HepG2 (cell line): ENCODE data around the gene NKX2-2. TPM values are rescaled to one million over a fixed set of nuclear protein-coding genes. Genes with fewer than 3 reads are reported as not detected.

Experiments
- ATAC-seq: fragments of 200-7000 bp; cut with Tn5 transposase; 3 replicates; pipeline ENCODE4 v1.9.1; 2020; ENCODE audit warnings: mild to moderate bottlenecking, moderate library complexity
- BruUV-seq: library from RNA; stranded (reverse); fragments of 400-500 nt; replicated peaks from 2 replicates; lab custom pipeline; 2021; lab: Mats Ljungman, UMichigan
- CTCF ChIA-PET: fragments of 300-600 bp; formaldehyde crosslinking; extraction: SDS; loops from one replicate; lab custom pipeline; 2021; ENCODE audit warnings: low total read pairs, inconsistent platforms, low intra/inter-chr PET ratio; lab: Yijun Ruan, JAX
- POLR2A ChIA-PET: fragments of 350-600 bp; sonication (Branson Sonifier 250); formaldehyde crosslinking; loops from one replicate; lab custom pipeline; 2020; ENCODE audit warnings: antibody characterized with exemption, inconsistent platforms; lab: Yijun Ruan, JAX
- DNase-seq: peaks from one replicate; pipeline ENCODE4 v3.0.0-alpha.2; 2015; ENCODE audit warnings: low spot score
- FAIRE-seq: peaks from 3 replicates; lab custom pipeline; 2011; peaks lifted over from hg19 to GRCh38; lab: Jason Lieb, UNC
- H2AFZ ChIP-seq: one replicate; pipeline ENCODE4 v1.6.1; 2011; ENCODE audit warnings: low read length, inconsistent platforms
- H3K27ac ChIP-seq: fragments of 300-600 bp; 3 replicates; pipeline ENCODE4 v1.8.0; 2011; ENCODE audit warnings: mixed run types, mild to moderate bottlenecking, mixed read lengths, low read length, inconsistent platforms; ENCODE audit not compliant: insufficient read depth; ENCODE audit errors: extremely low read length
- H3K27me3 ChIP-seq, 2 experiments: fragments of 200-600 bp in 1 of 2; 2 replicates in 1 of 2; 3 replicates in 1 of 2; pipeline versions ENCODE4 v1.6.0 to v1.8.0; 2011; ENCODE audit warnings: low read length in 2 of 2, mild to moderate bottlenecking in 2 of 2, moderate library complexity in 2 of 2, inconsistent platforms in 1 of 2; ENCODE audit not compliant: insufficient read depth in 2 of 2, control insufficient read depth in 1 of 2
- H3K36me3 ChIP-seq, 2 experiments: fragments of 200-600 bp in 1 of 2; replicated peaks in 1 of 2; 2 replicates in 1 of 2; 3 replicates in 1 of 2; pipeline versions ENCODE4 v1.5.1 to v1.8.0; 2011; ENCODE audit warnings: low read length in 2 of 2, inconsistent platforms in 1 of 2; ENCODE audit not compliant: insufficient read depth in 2 of 2, control insufficient read depth in 1 of 2
- H3K4me1 ChIP-seq: 2 replicates; pipeline ENCODE4 v1.5.1; 2012; ENCODE audit warnings: low read length, inconsistent platforms; ENCODE audit not compliant: insufficient read depth
- H3K4me2 ChIP-seq: 2 replicates; pipeline ENCODE4 v1.6.0; 2011; ENCODE audit warnings: low read depth, low read length, inconsistent platforms
- H3K4me3 ChIP-seq, 3 experiments: fragments of 200-600 bp in 1 of 3; sonication (generic), shearing (Covaris generic) in 1 of 3; replicated peaks in 1 of 3; 2 replicates each; pipeline ENCODE4 v1.5.1; 2011 to 2016; ENCODE audit warnings: low read length in 3 of 3, inconsistent platforms in 2 of 3, low read depth in 2 of 3, mild to moderate bottlenecking in 2 of 3, control low read depth in 1 of 3, mixed read lengths in 1 of 3; ENCODE audit not compliant: insufficient read depth in 1 of 3
- H3K79me2 ChIP-seq: one replicate; pipeline ENCODE4 v1.6.1; 2011; ENCODE audit warnings: low read length, inconsistent platforms; ENCODE audit not compliant: insufficient read depth
- H3K9ac ChIP-seq: 2 replicates; pipeline ENCODE4 v1.6.0; 2011; ENCODE audit warnings: mild to moderate bottlenecking, low read depth, low read length, inconsistent platforms; ENCODE audit not compliant: insufficient read depth
- H3K9me3 ChIP-seq: 2 replicates; pipeline ENCODE4 v1.5.1; 2012; ENCODE audit warnings: mild to moderate bottlenecking, low read length
- H4K20me1 ChIP-seq: 2 replicates; pipeline ENCODE4 v1.6.0; 2011; ENCODE audit warnings: inconsistent platforms, mild to moderate bottlenecking, low read length, moderate library complexity; ENCODE audit not compliant: insufficient read depth
- AGO1 ChIP-seq: fragments of 200-400 bp; formaldehyde crosslinking; IDR thresholded peaks from 2 replicates; pipeline ENCODE4 v1.6.1; 2017; ENCODE audit warnings: mild to moderate bottlenecking, low read depth, low read length, moderate library complexity; ENCODE audit not compliant: poor library complexity, severe bottlenecking
- GPBP1L1 ChIP-seq: sonication (generic); formaldehyde crosslinking; IDR thresholded peaks from 2 replicates; pipeline ENCODE4 v1.5.0; 2020; ENCODE audit warnings: mild to moderate bottlenecking, missing genetic modification reagents
- NR1H2 ChIP-seq: sonication (generic); formaldehyde crosslinking; IDR thresholded peaks from 2 replicates; pipeline ENCODE4 v1.8.1; 2022; ENCODE audit warnings: low read depth, missing genetic modification reagents, borderline replicate concordance
- PRMT3 ChIP-seq: sonication (generic); formaldehyde crosslinking; IDR thresholded peaks from 2 replicates; pipeline ENCODE4 v1.8.1; 2022; ENCODE audit warnings: low read depth, mild to moderate bottlenecking, moderate library complexity, missing genetic modification reagents, borderline replicate concordance
- RORA ChIP-seq: sonication (generic); formaldehyde crosslinking; IDR thresholded peaks from 2 replicates; pipeline ENCODE4 v1.5.0; 2020; ENCODE audit warnings: mild to moderate bottlenecking, missing genetic modification reagents, moderate library complexity
- TAF1 ChIP-seq: sonication (generic); formaldehyde crosslinking; IDR thresholded peaks from 2 replicates; pipeline ENCODE4 v1.4.0; 2020; ENCODE audit warnings: missing genetic modification reagents
- ZNF24 ChIP-seq: fragments of 450-650 bp; IDR thresholded peaks from 2 replicates; pipeline ENCODE4 v1.6.1; 2017; ENCODE audit warnings: antibody characterized with exemption, mild to moderate bottlenecking
- ZNF296 ChIP-seq: sonication (generic); formaldehyde crosslinking; conservative IDR thresholded peaks from 2 replicates; pipeline ENCODE4 v1.5.0; 2020; ENCODE audit warnings: mild to moderate bottlenecking, missing genetic modification reagents
- ZNF484 ChIP-seq: sonication (generic); formaldehyde crosslinking; IDR thresholded peaks from 2 replicates; pipeline ENCODE4 v1.5.1; 2020; ENCODE audit warnings: mild to moderate bottlenecking, low read depth, missing genetic modification reagents, borderline replicate concordance
- WGBS: methylation state at CpG from one replicate; pipeline ENCODE4 v1.1.6; 2017; ENCODE audit warnings: low lambda C conversion rate; 5-methylcytosine and 5-hydroxymethylcytosine counted together
- in situ Hi-C: cut with HindIII; loops from 2 replicates; pipeline ENCODE4 v1.10.0; 2017; ENCODE audit warnings: low pct_unique_long_range_greater_than_20kb; ENCODE audit not compliant: extremely low pct_ligation_motif_present
- intact Hi-C: fragments of 100-400 bp; cut with micrococcal nuclease; formaldehyde crosslinking; loops from one replicate; pipeline ENCODE4 v1.10.0; 2022; ENCODE audit not compliant: unreplicated experiment
- polyA plus RNA-seq, 8 experiments: library from polyadenylated mRNA; depleted of rRNA in 3 of 8; stranded (reverse) in 7 of 8; unstranded in 1 of 8; fragments of >200 nt; fragmentation: Illumina TruSeq in 4 of 8; extraction: Trizol in 4 of 8; gene quantifications; 2 replicates each; pipeline versions ENCODE4 v1.2.1 to v1.2.3, GENCODE V29; 2011 to 2016; ENCODE audit warnings: low read depth in 4 of 8, missing spikeins in 1 of 8, mixed read lengths in 1 of 8; ENCODE audit not compliant: insufficient read depth in 1 of 8
- total RNA-seq, 5 experiments: library from RNA; depleted of rRNA; stranded (reverse); fragments of >200 nt; fragmentation: Illumina TruSeq; extraction: Trizol; gene quantifications; 2 replicates each; pipeline ENCODE4 v1.2.3, GENCODE V29; 2016; ENCODE audit warnings: low read depth in 1 of 5
- TF ChIP-seq, protein P1 (sequence below): sonication (generic); formaldehyde crosslinking; conservative IDR thresholded peaks from 2 replicates; pipeline ENCODE4 v1.4.0; 2020; ENCODE audit warnings: missing genetic modification reagents
- TF ChIP-seq, protein P2 (sequence below): IDR thresholded peaks from 2 replicates; pipeline ENCODE4 v1.6.1; 2012; ENCODE audit warnings: low read depth, low read length, improper control_type of control experiment
- TF ChIP-seq, protein P3 (sequence below): sonication (generic); formaldehyde crosslinking; IDR thresholded peaks from 2 replicates; pipeline ENCODE4 v1.8.1; 2022; ENCODE audit warnings: mild to moderate bottlenecking, missing genetic modification reagents
- TF ChIP-seq, protein P4 (sequence below): IDR thresholded peaks from 2 replicates; pipeline ENCODE4 v1.6.1; 2016; ENCODE audit warnings: missing biosample characterization, missing genetic modification reagents, low read depth

The NKX2-2 gene
- total and polyA plus RNA-seq, 2 of the 13 experiments (the other 11 are each of a cell fraction or from before 2014, with no cell fraction given) = not detected

GRCh38 chr20:21515300-21516179 is 1.7 kb upstream of the NKX2-2 start (continued):
- no peak for TF ChIP-seq TAF1 (CRISPR knock-in tag)
- TF ChIP-seq ZNF484 (CRISPR knock-in tag) = no peak

GRCh38 chr20:21514553-21515251 is 838 bp upstream of the NKX2-2 start:
- no TSS peak for BruUV-seq
- Histone ChIP-seq H3K4me3 (no peak overlapping the region), H3K9me3 (no peaks in the 10 kb centered on the region), H3K79me2 (no peaks in the 10 kb centered on the region), H3K36me3 (no peaks in the 10 kb centered on the region), H2AFZ (no peak overlapping the region), H3K9ac (no peak overlapping the region), H3K27ac (no peak overlapping the region), H3K27me3 (peaks cover 42 to 94% of the 10 kb centered on the region in 2 experiments), H3K4me2 (no peak overlapping the region), H3K4me1 (peaks cover 11% of the 10 kb centered on the region), H4K20me1 (no peaks in the 10 kb centered on the region; the same call in 1 of the 2 replicates)
- ATAC-seq (no peak), FAIRE-seq (no peak), DNase-seq (no peak)
- 32% methylated on average over 39 of the region's 39 CpGs for WGBS
- in situ Hi-C loops = no loop called here
- intact Hi-C loops = no loop called here
- POLR2A ChIA-PET = no interaction called here
- CTCF ChIA-PET = no interaction called here
- no peak for TF ChIP-seq ZNF296 (CRISPR knock-in tag)
- TF ChIP-seq PRMT3 (CRISPR knock-in tag) = no peak
- TF ChIP-seq, protein P1, sequence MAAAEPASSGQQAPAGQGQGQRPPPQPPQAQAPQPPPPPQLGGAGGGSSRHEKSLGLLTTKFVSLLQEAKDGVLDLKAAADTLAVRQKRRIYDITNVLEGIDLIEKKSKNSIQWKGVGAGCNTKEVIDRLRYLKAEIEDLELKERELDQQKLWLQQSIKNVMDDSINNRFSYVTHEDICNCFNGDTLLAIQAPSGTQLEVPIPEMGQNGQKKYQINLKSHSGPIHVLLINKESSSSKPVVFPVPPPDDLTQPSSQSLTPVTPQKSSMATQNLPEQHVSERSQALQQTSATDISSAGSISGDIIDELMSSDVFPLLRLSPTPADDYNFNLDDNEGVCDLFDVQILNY (CRISPR knock-in tag) = no peak
- TF ChIP-seq ZNF24 = no peak
- TF ChIP-seq, protein P2, sequence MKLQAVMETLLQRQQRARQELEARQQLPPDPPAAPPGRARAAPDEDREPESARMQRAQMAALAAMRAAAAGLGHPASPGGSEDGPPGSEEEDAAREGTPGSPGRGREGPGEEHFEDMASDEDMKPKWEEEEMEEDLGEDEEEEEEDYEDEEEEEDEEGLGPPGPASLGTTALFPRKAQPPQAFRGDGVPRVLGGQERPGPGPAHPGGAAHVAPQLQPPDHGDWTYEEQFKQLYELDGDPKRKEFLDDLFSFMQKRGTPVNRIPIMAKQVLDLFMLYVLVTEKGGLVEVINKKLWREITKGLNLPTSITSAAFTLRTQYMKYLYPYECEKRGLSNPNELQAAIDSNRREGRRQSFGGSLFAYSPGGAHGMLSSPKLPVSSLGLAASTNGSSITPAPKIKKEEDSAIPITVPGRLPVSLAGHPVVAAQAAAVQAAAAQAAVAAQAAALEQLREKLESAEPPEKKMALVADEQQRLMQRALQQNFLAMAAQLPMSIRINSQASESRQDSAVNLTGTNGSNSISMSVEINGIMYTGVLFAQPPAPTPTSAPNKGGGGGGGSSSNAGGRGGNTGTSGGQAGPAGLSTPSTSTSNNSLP = no peak
- no peak for TF ChIP-seq NR1H2 (CRISPR knock-in tag)
- TF ChIP-seq AGO1 = no peak
- TF ChIP-seq, protein P3, sequence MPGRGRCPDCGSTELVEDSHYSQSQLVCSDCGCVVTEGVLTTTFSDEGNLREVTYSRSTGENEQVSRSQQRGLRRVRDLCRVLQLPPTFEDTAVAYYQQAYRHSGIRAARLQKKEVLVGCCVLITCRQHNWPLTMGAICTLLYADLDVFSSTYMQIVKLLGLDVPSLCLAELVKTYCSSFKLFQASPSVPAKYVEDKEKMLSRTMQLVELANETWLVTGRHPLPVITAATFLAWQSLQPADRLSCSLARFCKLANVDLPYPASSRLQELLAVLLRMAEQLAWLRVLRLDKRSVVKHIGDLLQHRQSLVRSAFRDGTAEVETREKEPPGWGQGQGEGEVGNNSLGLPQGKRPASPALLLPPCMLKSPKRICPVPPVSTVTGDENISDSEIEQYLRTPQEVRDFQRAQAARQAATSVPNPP (CRISPR knock-in tag) = no peak
- no peak for TF ChIP-seq RORA (CRISPR knock-in tag)
- no peak for TF ChIP-seq GPBP1L1 (CRISPR knock-in tag)
- TF ChIP-seq, protein P4, sequence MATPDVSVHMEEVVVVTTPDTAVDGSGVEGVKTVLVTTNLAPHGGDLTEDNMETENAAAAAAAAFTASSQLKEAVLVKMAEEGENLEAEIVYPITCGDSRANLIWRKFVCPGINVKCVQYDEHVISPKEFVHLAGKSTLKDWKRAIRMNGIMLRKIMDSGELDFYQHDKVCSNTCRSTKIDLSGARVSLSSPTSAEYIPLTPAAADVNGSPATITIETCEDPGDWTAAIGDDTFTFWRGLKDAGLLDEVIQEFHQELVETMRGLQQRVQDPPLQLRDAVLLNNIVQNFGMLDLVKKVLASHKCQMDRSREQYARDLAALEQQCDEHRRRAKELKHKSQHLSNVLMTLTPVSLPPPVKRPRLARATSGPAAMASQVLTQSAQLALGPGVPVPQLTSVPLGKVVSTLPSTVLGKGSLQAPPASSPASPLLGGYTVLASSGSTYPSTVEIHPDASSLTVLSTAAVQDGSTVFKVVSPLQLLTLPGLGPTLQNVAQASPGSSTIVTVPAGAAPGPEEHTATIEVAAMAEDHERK (CRISPR knock-in tag) = no peak
